B cell (primary cell): ENCODE data around the gene SPRR1A.

Experiments used
- EZH2 ChIP-seq: IDR thresholded peaks from 2 replicates; pipeline ENCODE4 v1.6.1; 2012; ENCODE audit warnings: borderline replicate concordance, low read depth, mild to moderate bottlenecking, moderate library complexity, low read length; ENCODE audit not compliant: insufficient read depth, poor library complexity, severe bottlenecking
- TF ChIP-seq, protein P1 (sequence below): fragments of 200-600 bp; IDR thresholded peaks from one replicate; pipeline ENCODE4 v1.8.0; 2022; ENCODE audit warnings: antibody characterized with exemption, mild to moderate bottlenecking

- TF ChIP-seq EZH2: no peak
- TF ChIP-seq, protein P1, sequence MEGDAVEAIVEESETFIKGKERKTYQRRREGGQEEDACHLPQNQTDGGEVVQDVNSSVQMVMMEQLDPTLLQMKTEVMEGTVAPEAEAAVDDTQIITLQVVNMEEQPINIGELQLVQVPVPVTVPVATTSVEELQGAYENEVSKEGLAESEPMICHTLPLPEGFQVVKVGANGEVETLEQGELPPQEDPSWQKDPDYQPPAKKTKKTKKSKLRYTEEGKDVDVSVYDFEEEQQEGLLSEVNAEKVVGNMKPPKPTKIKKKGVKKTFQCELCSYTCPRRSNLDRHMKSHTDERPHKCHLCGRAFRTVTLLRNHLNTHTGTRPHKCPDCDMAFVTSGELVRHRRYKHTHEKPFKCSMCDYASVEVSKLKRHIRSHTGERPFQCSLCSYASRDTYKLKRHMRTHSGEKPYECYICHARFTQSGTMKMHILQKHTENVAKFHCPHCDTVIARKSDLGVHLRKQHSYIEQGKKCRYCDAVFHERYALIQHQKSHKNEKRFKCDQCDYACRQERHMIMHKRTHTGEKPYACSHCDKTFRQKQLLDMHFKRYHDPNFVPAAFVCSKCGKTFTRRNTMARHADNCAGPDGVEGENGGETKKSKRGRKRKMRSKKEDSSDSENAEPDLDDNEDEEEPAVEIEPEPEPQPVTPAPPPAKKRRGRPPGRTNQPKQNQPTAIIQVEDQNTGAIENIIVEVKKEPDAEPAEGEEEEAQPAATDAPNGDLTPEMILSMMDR: no peak
These were observed 12.9 kb downstream of the SPRR1A start for GRCh38 chr1:152996633-152997400.
